Measurements from ENCODE around the gene RUVBL2. TPM values are rescaled to one million over a fixed set of nuclear protein-coding genes. Genes with fewer than 3 reads are reported as not detected.
A peak's percentile ranks its signal among the peaks of the same experiment; 100 is the strongest.

RUVBL2 gene
- total RNA-seq, 6 experiments from 2014 or later: 131 to 161 (median 159) TPM

GRCh38 chr19:48999481-49000325, 6.0 kb downstream of the RUVBL2 start:
- no peak overlapping the region for H3K4me3 Mint-ChIP-seq

GRCh38 chr19:49004133-49004532, 10.4 kb downstream of the RUVBL2 start:
- H3K27me3 Mint-ChIP-seq (ENCODE audit: insufficient read depth): peaks cover 1% of the 10 kb centered on the region; the same call in 1 of the 2 replicates
- no peak for TF ChIP-seq CTCF (IDR thresholded peaks at IDR 0.05)
- H3K36me3 Mint-ChIP-seq (ENCODE audit: low read depth): peaks cover 10% of the 10 kb centered on the region
- H3K27ac Mint-ChIP-seq: no peak overlapping the region; the same call in 1 of the 2 replicates
- H3K4me3 Mint-ChIP-seq: no peak overlapping the region
- no peak for DNase-seq
- H3K9me3 Mint-ChIP-seq: no peaks in the 10 kb centered on the region
- H3K4me1 Mint-ChIP-seq (ENCODE audit: low read depth): peaks cover 10% of the 10 kb centered on the region

More at GRCh38 chr19:48999481-49000325, 6.0 kb downstream of the RUVBL2 start:
- Mint-ChIP-seq H3K27ac (peak overlapping the region; percentile 66), H3K27me3 (ENCODE audit: insufficient read depth) (no peaks in the 10 kb centered on the region; the same call in 1 of the 2 replicates), H3K4me1 (ENCODE audit: low read depth) (peaks cover 26% of the 10 kb centered on the region), H3K9me3 (no peaks in the 10 kb centered on the region), H3K36me3 (ENCODE audit: low read depth) (peaks cover 11% of the 10 kb centered on the region)
- TF ChIP-seq CTCF (IDR thresholded peaks at IDR 0.05): peak; percentile 86
- peak; percentile 50 for DNase-seq

GRCh38 chr19:49004964-49005614, 11.4 kb downstream of the RUVBL2 start:
- no peak for TF ChIP-seq CTCF (IDR thresholded peaks at IDR 0.05)
- Mint-ChIP-seq H3K36me3 (ENCODE audit: low read depth) (peaks cover 5% of the 10 kb centered on the region), H3K4me1 (ENCODE audit: low read depth) (peaks cover under 1% of the 10 kb centered on the region), H3K9me3 (no peaks in the 10 kb centered on the region), H3K4me3 (no peak overlapping the region), H3K27ac (no peak overlapping the region), H3K27me3 (ENCODE audit: insufficient read depth) (peaks cover 1% of the 10 kb centered on the region; the same call in 1 of the 2 replicates)
- no peak for DNase-seq

GRCh38 chr19:49006905-49007304, 13.2 kb downstream of the RUVBL2 start:
- H3K4me1 Mint-ChIP-seq (ENCODE audit: low read depth): no peaks in the 10 kb centered on the region
- TF ChIP-seq CTCF (IDR thresholded peaks at IDR 0.05): no peak
- no peak for DNase-seq
- H3K36me3 Mint-ChIP-seq (ENCODE audit: low read depth): peaks cover 10% of the 10 kb centered on the region
- H3K9me3 Mint-ChIP-seq: no peaks in the 10 kb centered on the region
- H3K27me3 Mint-ChIP-seq (ENCODE audit: insufficient read depth): peaks cover 1% of the 10 kb centered on the region; the same call in 1 of the 2 replicates
- H3K4me3 Mint-ChIP-seq: no peak overlapping the region
- no peak overlapping the region for H3K27ac Mint-ChIP-seq

- no peak overlapping the region for H3K27ac Mint-ChIP-seq
- H3K27me3 Mint-ChIP-seq (ENCODE audit: insufficient read depth): peaks cover 1% of the 10 kb centered on the region
- no peak for TF ChIP-seq CTCF (IDR thresholded peaks at IDR 0.05)
- H3K4me3 Mint-ChIP-seq: no peak overlapping the region
- no peaks in the 10 kb centered on the region for H3K9me3 Mint-ChIP-seq
- H3K4me1 Mint-ChIP-seq (ENCODE audit: low read depth): no peaks in the 10 kb centered on the region
- no peak for DNase-seq
- H3K36me3 Mint-ChIP-seq (ENCODE audit: low read depth): peaks cover 22% of the 10 kb centered on the region
Observed at GRCh38 chr19:49009828-49010227, 16.1 kb downstream of the RUVBL2 start.
